ENCODE data around the gene PIM2. TPM values are rescaled to one million over a fixed set of nuclear protein-coding genes. Genes with fewer than 3 reads are reported as not detected.

PIM2 gene
- 10 to 100 TPM; 51.3 to 53.6 TPM for total RNA-seq

DNA sequence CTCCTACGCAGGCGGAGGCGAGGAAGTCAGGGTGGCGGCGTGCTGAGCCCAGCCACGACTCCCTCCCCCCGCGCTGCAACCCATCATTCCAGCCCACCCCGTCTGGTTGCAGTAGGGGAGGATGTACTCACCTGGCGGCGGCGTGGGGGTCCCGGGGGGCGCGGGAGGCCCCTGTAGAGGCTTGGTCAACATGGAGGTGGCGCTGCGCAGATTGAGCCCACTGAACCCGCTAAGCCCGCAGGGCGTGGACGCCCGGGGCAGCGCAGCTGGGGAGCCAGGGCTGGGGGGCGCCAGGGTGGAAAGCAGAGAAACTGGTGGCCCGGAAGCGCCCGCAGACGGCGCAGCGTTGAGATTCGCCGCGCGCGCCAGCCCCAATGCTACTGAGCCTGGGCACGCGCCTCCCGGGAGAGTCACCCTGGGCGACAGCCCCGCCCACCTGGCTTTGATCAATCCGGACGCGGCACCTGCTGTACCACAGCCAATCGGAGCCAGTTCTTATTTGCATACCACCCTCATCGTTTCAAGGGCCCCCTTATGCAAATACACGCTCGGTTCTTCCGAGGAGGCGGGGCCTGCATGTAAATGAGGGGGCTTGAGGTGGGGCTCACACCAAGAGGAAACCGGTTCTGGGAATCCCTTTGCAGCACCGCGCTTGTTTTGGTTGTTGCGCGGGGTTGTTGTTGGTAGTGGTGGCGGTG, at the start of gene PIM2:
Gene PIM2 (minus strand): TSS at position 382 of the 698 bp plus-strand sequence. CDS start 190 bp downstream, at position 192.
- H3K4me1 Mint-ChIP-seq (ENCODE audit: low read depth), result peaks cover 60% of the 10 kb centered on the region
- peaks cover 45% of the 10 kb centered on the region for H3K36me3 Mint-ChIP-seq (ENCODE audit: low read depth)
- peak; percentile 94 for DNase-seq
- H3K9me3 Mint-ChIP-seq (ENCODE audit: insufficient read depth), result no peaks in the 10 kb centered on the region
- peak; percentile 78 for ATAC-seq
- CTCF ChIA-PET, result interaction anchor here (1.7 to 1.8 kb wide), 2 partner anchors 19 to 23 kb away, joined by 7 to 23 read pairs; no protein-coding TSS in a partner anchor
- POLR2A ChIA-PET, result interaction anchor here (0.6 to 5.2 kb wide), 7 partner anchors 12 to 124 kb away, joined by 3 to 126 read pairs (median 3); partner anchors contain the start of gene TFE3
- H3K27me3 Mint-ChIP-seq (ENCODE audit: low read depth), result no peaks in the 10 kb centered on the region
- H3K27ac Mint-ChIP-seq, result peak within 1 kb of the TSS; percentile 89
- peak within 1 kb of the TSS; percentile 90 for H3K4me3 Mint-ChIP-seq

DNA sequence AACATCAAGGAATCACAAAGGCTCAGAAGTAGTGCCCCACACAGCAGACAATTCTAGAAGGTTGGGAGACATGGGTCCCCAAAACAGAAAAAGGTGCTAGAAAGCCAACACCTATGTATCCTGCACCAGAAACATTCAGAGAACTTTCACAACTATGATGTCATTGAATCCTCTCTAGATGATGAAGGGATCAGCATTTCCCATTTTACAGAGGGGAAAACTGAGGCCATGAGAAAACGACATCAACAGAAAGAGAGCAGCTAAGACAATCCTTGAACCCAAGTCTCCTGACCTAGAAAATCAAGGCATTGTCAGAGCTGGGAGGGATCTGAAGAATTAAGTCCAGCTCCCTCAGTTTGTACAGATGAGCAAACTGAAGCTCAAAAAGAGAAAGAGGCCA, 49.6 kb upstream of the PIM2 start:
- DNase-seq (no peak), ATAC-seq (no peak)
- Mint-ChIP-seq H3K4me1 (ENCODE audit: low read depth) (peaks cover 16% of the 10 kb centered on the region), H3K4me3 (no peak overlapping the region), H3K27ac (no peak overlapping the region), H3K9me3 (ENCODE audit: insufficient read depth) (no peaks in the 10 kb centered on the region), H3K27me3 (ENCODE audit: low read depth) (no peaks in the 10 kb centered on the region), H3K36me3 (ENCODE audit: low read depth) (peaks cover 13% of the 10 kb centered on the region)
- ChIA-PET CTCF (no interaction called here), POLR2A (interaction anchor here (2.4 kb wide), 1 partner anchor 11 kb away, joined by 9 read pairs; the partner anchor contains the start of gene OTUD5)

DNA sequence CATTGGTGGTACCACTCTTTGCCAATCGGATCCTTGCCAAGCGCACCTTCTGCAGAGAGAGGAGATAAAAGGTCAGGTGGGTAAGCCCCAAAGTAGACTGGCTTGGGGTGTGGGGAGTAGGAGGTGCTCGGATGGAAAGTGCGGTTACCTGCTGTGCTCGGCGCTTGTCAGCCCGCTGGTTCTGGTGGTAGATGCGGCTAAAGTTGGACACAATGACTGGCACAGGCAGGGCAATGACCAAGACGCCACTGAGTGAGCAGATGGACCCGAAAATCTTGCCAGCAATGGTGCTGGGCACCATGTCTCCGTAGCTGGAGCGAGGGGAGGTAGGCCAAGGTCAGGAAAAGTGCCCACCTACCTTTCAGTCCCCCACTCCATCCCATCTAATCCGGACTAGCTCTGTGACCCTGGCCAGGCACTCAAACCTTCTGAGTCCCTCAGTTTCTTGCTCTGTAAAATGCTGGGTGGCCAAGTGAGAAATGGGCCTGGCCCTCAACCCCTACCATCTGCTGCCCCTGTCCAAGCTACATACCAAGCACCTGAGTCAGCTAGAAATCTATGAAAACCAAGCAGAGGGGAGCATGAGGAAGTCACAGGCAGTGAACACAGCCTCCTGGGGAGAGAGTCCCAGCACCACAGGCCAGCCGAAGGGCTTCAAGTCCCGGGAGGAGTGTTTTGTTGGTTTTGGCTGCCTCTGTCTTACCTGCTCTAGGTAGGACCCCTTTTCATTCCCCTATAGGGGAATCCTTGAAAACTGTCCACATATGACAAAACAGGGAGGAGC, 48.2 kb upstream of the PIM2 start:
- ChIA-PET POLR2A (interaction anchor here (1.1 kb wide), 1 partner anchor 45 kb away, joined by 3 read pairs; no protein-coding TSS in a partner anchor), CTCF (no interaction called here)
- peaks cover 6% of the 10 kb centered on the region for H3K4me1 Mint-ChIP-seq (ENCODE audit: low read depth)
- no peak overlapping the region for H3K4me3 Mint-ChIP-seq
- H3K9me3 Mint-ChIP-seq (ENCODE audit: insufficient read depth), result no peaks in the 10 kb centered on the region
- no peak overlapping the region for H3K27ac Mint-ChIP-seq
- H3K27me3 Mint-ChIP-seq (ENCODE audit: low read depth), result no peaks in the 10 kb centered on the region
- ATAC-seq (no peak), DNase-seq (no peak)
- H3K36me3 Mint-ChIP-seq (ENCODE audit: low read depth), result peaks cover 9% of the 10 kb centered on the region

- no peak for ATAC-seq
- Mint-ChIP-seq H3K4me1 (ENCODE audit: low read depth) (peaks cover 4% of the 10 kb centered on the region), H3K27ac (no peak overlapping the region), H3K9me3 (ENCODE audit: insufficient read depth) (no peaks in the 10 kb centered on the region), H3K4me3 (no peak overlapping the region), H3K36me3 (ENCODE audit: low read depth) (peaks cover 9% of the 10 kb centered on the region), H3K27me3 (ENCODE audit: low read depth) (no peaks in the 10 kb centered on the region)
- POLR2A ChIA-PET, result interaction anchor here (1.1 kb wide), 1 partner anchor 46 kb away, joined by 3 read pairs; no protein-coding TSS in a partner anchor
- CTCF ChIA-PET, result no interaction called here
- no peak for DNase-seq
These were observed 47.1 kb upstream of the PIM2 start for GRCh38 chrX:48965959-48966358.

DNA sequence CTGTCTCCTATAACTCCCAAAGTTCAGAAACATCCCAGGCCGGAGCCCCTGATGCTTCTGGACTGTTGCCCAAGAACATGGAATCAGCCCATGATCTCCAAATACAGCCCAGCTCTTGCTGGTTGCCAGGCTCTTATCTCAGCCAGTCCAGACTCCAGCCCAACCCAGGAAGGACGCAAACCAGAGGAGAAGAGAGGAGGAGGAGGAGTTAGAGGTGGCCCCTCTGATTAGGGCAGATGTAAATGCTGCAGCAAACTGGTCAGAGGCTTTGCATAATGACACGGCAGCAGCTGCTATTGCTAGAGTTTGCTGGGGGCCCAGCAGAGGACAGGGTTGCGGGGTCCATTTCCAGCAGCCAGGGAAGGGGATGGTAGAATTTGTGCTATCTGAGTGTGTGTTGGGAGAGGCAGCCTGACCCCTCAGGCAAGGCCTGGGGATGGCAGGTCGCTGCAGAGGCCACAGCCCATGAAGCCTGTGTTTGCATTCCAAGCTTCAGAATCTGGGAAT, 42.8 kb upstream of the PIM2 start:
- POLR2A ChIA-PET, result no interaction called here
- H3K27ac Mint-ChIP-seq, result peak overlapping the region; percentile 30
- no peak for DNase-seq
- no peaks in the 10 kb centered on the region for H3K27me3 Mint-ChIP-seq (ENCODE audit: low read depth)
- H3K9me3 Mint-ChIP-seq (ENCODE audit: insufficient read depth), result no peaks in the 10 kb centered on the region
- CTCF ChIA-PET, result interaction anchor here (1.7 kb wide), 1 partner anchor 11 kb away, joined by 4 read pairs; the partner anchor contains the start of gene KCND1
- H3K36me3 Mint-ChIP-seq (ENCODE audit: low read depth), result peaks cover 9% of the 10 kb centered on the region
- ATAC-seq, result no peak
- peaks cover 11% of the 10 kb centered on the region for H3K4me1 Mint-ChIP-seq (ENCODE audit: low read depth)
- H3K4me3 Mint-ChIP-seq, result no peak overlapping the region

GRCh38 chrX:48960291-48960690, 41.5 kb upstream of the PIM2 start:
- DNase-seq, result no peak
- peaks cover 10% of the 10 kb centered on the region for H3K36me3 Mint-ChIP-seq (ENCODE audit: low read depth)
- no peaks in the 10 kb centered on the region for H3K27me3 Mint-ChIP-seq (ENCODE audit: low read depth)
- no peak overlapping the region for H3K27ac Mint-ChIP-seq
- peaks cover 21% of the 10 kb centered on the region for H3K4me1 Mint-ChIP-seq (ENCODE audit: low read depth)
- ChIA-PET POLR2A (interaction anchor here (1.5 kb wide), 1 partner anchor 83 kb away, joined by 4 read pairs; the partner anchor contains the start of gene TFE3), CTCF (no interaction called here)
- peak overlapping the region; percentile 21 for H3K4me3 Mint-ChIP-seq
- no peaks in the 10 kb centered on the region for H3K9me3 Mint-ChIP-seq (ENCODE audit: insufficient read depth)
- ATAC-seq, result no peak

DNA sequence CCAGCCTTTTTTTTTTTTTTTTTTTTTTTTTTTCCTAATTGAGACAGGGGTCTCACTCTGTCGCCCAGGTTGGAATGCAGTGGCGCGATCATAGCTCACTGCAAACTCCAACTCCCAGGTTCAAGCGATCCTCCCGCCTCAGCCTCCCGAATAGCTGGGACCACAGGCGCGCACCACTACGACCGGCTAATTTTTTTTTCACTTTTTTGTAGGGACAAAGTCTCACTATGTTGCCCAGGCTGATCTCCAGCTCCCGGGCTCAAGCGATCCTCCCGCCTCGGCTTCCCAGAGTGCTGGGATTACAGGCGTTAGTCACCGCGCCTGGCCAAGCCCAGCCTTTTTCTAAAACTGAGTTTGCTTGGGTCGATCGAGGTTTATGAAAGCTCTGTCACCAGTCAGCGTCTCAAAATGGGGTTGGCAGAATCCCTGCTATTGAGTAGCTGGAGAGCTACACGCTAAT, 39.8 kb upstream of the PIM2 start:
- ATAC-seq (no peak), DNase-seq (peak; percentile 31)
- Mint-ChIP-seq H3K27ac (peak overlapping the region; percentile 100), H3K4me1 (ENCODE audit: low read depth) (peaks cover 29% of the 10 kb centered on the region), H3K27me3 (ENCODE audit: low read depth) (no peaks in the 10 kb centered on the region), H3K9me3 (ENCODE audit: insufficient read depth) (no peaks in the 10 kb centered on the region), H3K36me3 (ENCODE audit: low read depth) (peaks cover 12% of the 10 kb centered on the region), H3K4me3 (peak overlapping the region; percentile 99)
- ChIA-PET CTCF (interaction anchor here (0.9 to 2.4 kb wide), 5 partner anchors 14 to 85 kb away, joined by 3 to 9 read pairs (median 6); partner anchors contain the start of genes KCND1, PQBP1, TFE3 and TIMM17B), POLR2A (interaction anchor here (0.7 to 3.2 kb wide), 15 partner anchors 10 to 122 kb away, joined by 3 to 21 read pairs (median 4); partner anchors contain the start of genes GRIPAP1, KCND1, PQBP1 and SLC35A2)

- Mint-ChIP-seq H3K4me3 (peak overlapping the region; percentile 99), H3K36me3 (ENCODE audit: low read depth) (peaks cover 12% of the 10 kb centered on the region), H3K27ac (peak overlapping the region; percentile 100), H3K9me3 (ENCODE audit: insufficient read depth) (no peaks in the 10 kb centered on the region), H3K27me3 (ENCODE audit: low read depth) (no peaks in the 10 kb centered on the region), H3K4me1 (ENCODE audit: low read depth) (peaks cover 35% of the 10 kb centered on the region)
- ATAC-seq (peak; percentile 88), DNase-seq (peak; percentile 95)
- POLR2A ChIA-PET, result interaction anchor here (0.6 to 3.2 kb wide), 17 partner anchors 9 to 122 kb away, joined by 3 to 21 read pairs (median 4); partner anchors contain the start of genes GRIPAP1, KCND1, PQBP1 and SLC35A2
- CTCF ChIA-PET, result interaction anchor here (0.9 to 2.4 kb wide), 5 partner anchors 14 to 86 kb away, joined by 3 to 9 read pairs (median 6); partner anchors contain the start of genes KCND1, PQBP1, TFE3 and TIMM17B
These were observed 39.2 kb upstream of the PIM2 start for GRCh38 chrX:48957827-48958634.

- H3K27ac Mint-ChIP-seq, result peak within 1 kb of the TSS; percentile 100
- peaks cover 41% of the 10 kb centered on the region for H3K4me1 Mint-ChIP-seq (ENCODE audit: low read depth)
- peaks cover 12% of the 10 kb centered on the region for H3K36me3 Mint-ChIP-seq (ENCODE audit: low read depth)
- DNase-seq (peak; percentile 84), ATAC-seq (peak; percentile 62)
- ChIA-PET POLR2A (interaction anchor here (0.8 to 3.2 kb wide), 9 partner anchors 12 to 84 kb away, joined by 3 to 21 read pairs (median 6); partner anchors contain the start of gene SLC35A2), CTCF (interaction anchor here (2.4 kb wide), 1 partner anchor 85 kb away, joined by 6 read pairs; no protein-coding TSS in a partner anchor)
- H3K4me3 Mint-ChIP-seq, result peak within 1 kb of the TSS; percentile 99
- H3K27me3 Mint-ChIP-seq (ENCODE audit: low read depth), result no peaks in the 10 kb centered on the region
- H3K9me3 Mint-ChIP-seq (ENCODE audit: insufficient read depth), result no peaks in the 10 kb centered on the region
These were observed 38.6 kb upstream of the PIM2 start, which contains the start of gene OTUD5 for GRCh38 chrX:48957477-48957826. Gene OTUD5, minus strand, starts transcription at chrX:48957607. Its CDS starts 37 bp downstream, at chrX:48957570.

DNA sequence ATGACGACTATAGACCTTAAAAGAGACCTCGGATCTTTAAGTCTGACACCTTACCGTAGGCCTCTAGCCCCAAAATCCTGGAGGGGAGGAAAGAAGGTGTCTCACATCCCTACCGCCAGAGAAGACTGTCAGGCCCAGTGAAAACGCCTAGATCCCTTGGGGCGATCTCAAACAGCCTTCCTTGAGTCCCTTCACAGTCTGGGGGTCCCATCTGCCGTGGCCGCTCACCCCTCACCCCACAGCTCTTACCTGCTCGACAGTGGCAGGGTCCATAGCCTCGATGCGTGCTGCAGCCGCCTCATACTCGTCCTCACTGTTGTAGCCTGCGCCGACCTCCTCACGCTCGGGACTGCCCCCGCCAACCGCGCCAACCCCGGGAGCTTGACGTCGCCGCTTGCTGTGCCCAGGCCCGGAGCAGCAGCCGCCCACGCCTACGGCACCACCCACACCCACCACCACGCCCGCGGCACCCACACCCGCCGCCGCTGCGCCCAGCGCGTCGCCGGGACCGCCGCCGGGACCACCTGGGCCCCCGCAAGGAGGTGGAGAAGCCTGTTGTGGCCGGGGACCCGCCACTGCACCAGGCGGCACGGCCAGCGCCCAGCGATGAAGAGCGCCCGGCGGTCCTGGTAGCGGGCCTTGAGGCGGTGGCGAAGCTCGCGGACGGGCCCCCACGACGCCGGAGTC, 38.0 kb upstream of the PIM2 start:
- H3K36me3 Mint-ChIP-seq (ENCODE audit: low read depth), result peaks cover 17% of the 10 kb centered on the region
- ChIA-PET POLR2A (interaction anchor here (0.7 to 3.2 kb wide), 7 partner anchors 12 to 156 kb away, joined by 3 to 21 read pairs (median 6); partner anchors contain the start of genes PQBP1, SLC35A2 and TIMM17B), CTCF (interaction anchor here (1.2 to 2.6 kb wide), 3 partner anchors 11 to 85 kb away, joined by 3 to 7 read pairs (median 6); no protein-coding TSS in a partner anchor)
- peak overlapping the region; percentile 79 for H3K4me3 Mint-ChIP-seq
- DNase-seq (peak; percentile 42), ATAC-seq (peak; percentile 11)
- peaks cover 46% of the 10 kb centered on the region for H3K4me1 Mint-ChIP-seq (ENCODE audit: low read depth)
- peak overlapping the region; percentile 81 for H3K27ac Mint-ChIP-seq
- no peaks in the 10 kb centered on the region for H3K9me3 Mint-ChIP-seq (ENCODE audit: insufficient read depth)
- H3K27me3 Mint-ChIP-seq (ENCODE audit: low read depth), result no peaks in the 10 kb centered on the region

Data from activated CD8-positive, alpha-beta T cell treated with anti-CD3 and anti-CD28 coated beads, Interleukin-2, amount 10 ng/mL, durations not matched to agents 7 days and 5 days (primary cell).